Measurements from ENCODE around the gene SRPK1. TPM values are rescaled to one million over a fixed set of nuclear protein-coding genes. Genes with fewer than 3 reads are reported as not detected.

The SRPK1 gene
- total and polyA plus RNA-seq, 2 of the 13 experiments (the other 11 are each of a cell fraction or from before 2014, with no cell fraction given) = 56.4 to 142 TPM

GRCh38 chr6:35804996-35805736 lies 115.7 kb downstream of the SRPK1 start, which contains the start of gene LHFPL5 (continued):
- TF ChIP-seq RFXANK (CRISPR knock-in tag; IDR thresholded peaks at IDR 0.05) (peak; percentile 95; the same call in 1 of the 2 replicates), EP300 (IDR thresholded peaks at IDR 0.05; ENCODE audit: low read depth in 2 of 2, low read length in 2 of 2) (no peak), EP300 (CRISPR knock-in tag; IDR thresholded peaks at IDR 0.05; ENCODE audit: borderline replicate concordance) (peak; percentile 39; the same call in 1 of the 2 replicates), ZNF556 (CRISPR knock-in tag; IDR thresholded peaks at IDR 0.05; ENCODE audit: borderline replicate concordance) (peak; percentile 89; the same call in 1 of the 2 replicates), ZBTB46 (CRISPR knock-in tag; IDR thresholded peaks at IDR 0.05; ENCODE audit: borderline replicate concordance) (no peak), SNAPC2 (CRISPR knock-in tag; IDR thresholded peaks at IDR 0.05) (peak; percentile 95), ZNF546 (CRISPR knock-in tag; conservative IDR thresholded peaks at IDR 0.05) (peak; percentile 99), SPEN (CRISPR knock-in tag; IDR thresholded peaks at IDR 0.05; ENCODE audit: low read depth) (peak; percentile 93), ZNF253 (CRISPR knock-in tag; IDR thresholded peaks at IDR 0.05; ENCODE audit: borderline replicate concordance) (peak; percentile 63; the same call in 1 of the 2 replicates), ZEB1 (IDR thresholded peaks at IDR 0.05; ENCODE audit: insufficient replicate concordance, low read depth) (no peak), SAP130 (CRISPR knock-in tag; IDR thresholded peaks at IDR 0.05; ENCODE audit: low read depth) (peak; percentile 97), NFE2L2 (IDR thresholded peaks at IDR 0.05; ENCODE audit: low read length) (no peak), ZNF703 (CRISPR knock-in tag; IDR thresholded peaks at IDR 0.05; ENCODE audit: borderline replicate concordance) (no peak), RXRB (CRISPR knock-in tag; IDR thresholded peaks at IDR 0.05; ENCODE audit: borderline replicate concordance) (peak; percentile 94), PAX8 (CRISPR knock-in tag; IDR thresholded peaks at IDR 0.05; ENCODE audit: borderline replicate concordance) (peak; percentile 99; the same call in 1 of the 2 replicates), NFYC (CRISPR knock-in tag; IDR thresholded peaks at IDR 0.05) (no peak; the same call in 1 of the 2 replicates), ZFP36L1 (CRISPR knock-in tag; IDR thresholded peaks at IDR 0.05) (peak; percentile 96), KDM2A (CRISPR knock-in tag; IDR thresholded peaks at IDR 0.05; ENCODE audit: borderline replicate concordance, low read depth) (peak; percentile 99), ETV5 (CRISPR knock-in tag; IDR thresholded peaks at IDR 0.05; ENCODE audit: borderline replicate concordance) (peak; percentile 97)
- TF ChIP-seq, protein P1, sequence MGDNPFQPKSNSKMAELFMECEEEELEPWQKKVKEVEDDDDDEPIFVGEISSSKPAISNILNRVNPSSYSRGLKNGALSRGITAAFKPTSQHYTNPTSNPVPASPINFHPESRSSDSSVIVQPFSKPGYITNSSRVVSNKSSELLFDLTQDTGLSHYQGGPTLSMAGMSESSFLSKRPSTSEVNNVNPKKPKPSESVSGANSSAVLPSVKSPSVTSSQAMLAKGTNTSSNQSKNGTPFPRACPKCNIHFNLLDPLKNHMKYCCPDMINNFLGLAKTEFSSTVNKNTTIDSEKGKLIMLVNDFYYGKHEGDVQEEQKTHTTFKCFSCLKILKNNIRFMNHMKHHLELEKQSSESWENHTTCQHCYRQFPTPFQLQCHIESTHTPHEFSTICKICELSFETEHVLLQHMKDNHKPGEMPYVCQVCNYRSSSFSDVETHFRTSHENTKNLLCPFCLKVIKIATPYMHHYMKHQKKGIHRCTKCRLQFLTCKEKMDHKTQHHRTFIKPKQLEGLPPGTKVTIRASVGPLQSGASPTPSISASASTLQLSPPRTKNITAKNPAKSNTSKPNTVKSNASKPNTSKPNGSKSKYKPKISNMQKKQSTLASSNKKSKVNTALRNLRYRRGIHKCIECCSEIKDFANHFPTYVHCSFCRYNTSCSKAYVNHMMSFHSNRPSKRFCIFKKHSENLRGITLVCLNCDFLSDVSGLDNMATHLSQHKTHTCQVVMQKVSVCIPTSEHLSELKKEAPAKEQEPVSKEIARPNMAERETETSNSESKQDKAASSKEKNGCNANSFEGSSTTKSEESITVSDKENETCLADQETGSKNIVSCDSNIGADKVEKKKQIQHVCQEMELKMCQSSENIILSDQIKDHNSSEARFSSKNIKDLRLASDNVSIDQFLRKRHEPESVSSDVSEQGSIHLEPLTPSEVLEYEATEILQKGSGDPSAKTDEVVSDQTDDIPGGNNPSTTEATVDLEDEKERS (CRISPR knock-in tag; IDR thresholded peaks at IDR 0.05) = peak; percentile 65; the same call in 1 of the 2 replicates
- TF ChIP-seq, protein P2, sequence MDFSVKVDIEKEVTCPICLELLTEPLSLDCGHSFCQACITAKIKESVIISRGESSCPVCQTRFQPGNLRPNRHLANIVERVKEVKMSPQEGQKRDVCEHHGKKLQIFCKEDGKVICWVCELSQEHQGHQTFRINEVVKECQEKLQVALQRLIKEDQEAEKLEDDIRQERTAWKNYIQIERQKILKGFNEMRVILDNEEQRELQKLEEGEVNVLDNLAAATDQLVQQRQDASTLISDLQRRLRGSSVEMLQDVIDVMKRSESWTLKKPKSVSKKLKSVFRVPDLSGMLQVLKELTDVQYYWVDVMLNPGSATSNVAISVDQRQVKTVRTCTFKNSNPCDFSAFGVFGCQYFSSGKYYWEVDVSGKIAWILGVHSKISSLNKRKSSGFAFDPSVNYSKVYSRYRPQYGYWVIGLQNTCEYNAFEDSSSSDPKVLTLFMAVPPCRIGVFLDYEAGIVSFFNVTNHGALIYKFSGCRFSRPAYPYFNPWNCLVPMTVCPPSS (IDR thresholded peaks at IDR 0.05) = no peak
- TF ChIP-seq, protein P3, sequence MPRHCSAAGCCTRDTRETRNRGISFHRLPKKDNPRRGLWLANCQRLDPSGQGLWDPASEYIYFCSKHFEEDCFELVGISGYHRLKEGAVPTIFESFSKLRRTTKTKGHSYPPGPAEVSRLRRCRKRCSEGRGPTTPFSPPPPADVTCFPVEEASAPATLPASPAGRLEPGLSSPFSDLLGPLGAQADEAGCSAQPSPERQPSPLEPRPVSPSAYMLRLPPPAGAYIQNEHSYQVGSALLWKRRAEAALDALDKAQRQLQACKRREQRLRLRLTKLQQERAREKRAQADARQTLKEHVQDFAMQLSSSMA (CRISPR knock-in tag; IDR thresholded peaks at IDR 0.05) = peak; percentile 94; the same call in 1 of the 2 replicates

Measured in HepG2 (cell line).